MCF 10A (cell line): ENCODE data around the gene MAP7D1. TPM values are rescaled to one million over a fixed set of nuclear protein-coding genes. Genes with fewer than 3 reads are reported as not detected.
A peak's percentile ranks its signal among the peaks of the same experiment; 100 is the strongest.
"Not testable (repeated sequence)": the region's sequence is repeated elsewhere in the genome, so short reads cannot be mapped to it uniquely, and the experiment has no call there.

ENCODE experiments used
- BruUV-seq: library from RNA; stranded (reverse); fragments of 400-500 nt; replicated peaks from 2 replicates; lab custom pipeline; 2021; lab: Mats Ljungman, UMichigan
- CTCF ChIA-PET: fragments of 300-600 bp; sonication (Branson Sonifier 250); formaldehyde crosslinking; extraction: SDS; loops from one replicate; lab custom pipeline; 2021; ENCODE audit warnings: antibody characterized with exemption, inconsistent platforms; lab: Yijun Ruan, JAX
- POLR2A ChIA-PET: fragments of 300-600, 350-650 bp; sonication (Branson Sonifier 250); formaldehyde crosslinking; extraction: SDS; loops from one replicate; lab custom pipeline; 2020; ENCODE audit warnings: antibody characterized with exemption, inconsistent platforms; lab: Yijun Ruan, JAX
- DNase-seq: peaks from one replicate; pipeline ENCODE4 v3.0.0-alpha.2; 2018; ENCODE audit not compliant: unreplicated experiment
- H3K27ac Mint-ChIP-seq: one replicate; pipeline ENCODE4 v1.8.0; 2022; ENCODE audit warnings: mild to moderate bottlenecking, low read depth, mixed read lengths; ENCODE audit not compliant: unreplicated experiment
- H3K27me3 Mint-ChIP-seq: one replicate; pipeline ENCODE4 v1.8.0; 2022; ENCODE audit warnings: mixed read lengths; ENCODE audit not compliant: insufficient read depth, unreplicated experiment
- H3K36me3 Mint-ChIP-seq: one replicate; pipeline ENCODE4 v1.8.0; 2022; ENCODE audit warnings: mild to moderate bottlenecking, moderate library complexity, mixed read lengths; ENCODE audit not compliant: insufficient read depth, unreplicated experiment
- H3K4me1 Mint-ChIP-seq: one replicate; pipeline ENCODE4 v1.8.0; 2022; ENCODE audit warnings: mixed read lengths; ENCODE audit not compliant: insufficient read depth, unreplicated experiment
- H3K4me3 Mint-ChIP-seq: one replicate; pipeline ENCODE4 v1.8.0; 2022; ENCODE audit warnings: mild to moderate bottlenecking, moderate library complexity, mixed read lengths; ENCODE audit not compliant: unreplicated experiment
- H3K9me3 Mint-ChIP-seq: one replicate; pipeline ENCODE4 v1.8.0; 2022; ENCODE audit warnings: mixed read lengths; ENCODE audit not compliant: unreplicated experiment
- intact Hi-C: fragments of 100-400 bp; cut with micrococcal nuclease; formaldehyde crosslinking; loops from 2 replicates; pipeline ENCODE4 v1.14.1; 2022
- total RNA-seq: library from RNA; stranded (reverse); gene quantifications from 2 replicates; pipeline ENCODE4 v1.2.3, GENCODE V29; 2022
- TF ChIP-seq, protein P1 (sequence below): fragments of 200-600 bp; IDR thresholded peaks from one replicate; pipeline ENCODE4 v1.8.0; 2022; ENCODE audit warnings: antibody characterized with exemption, mild to moderate bottlenecking; ENCODE audit not compliant: unreplicated experiment

The MAP7D1 gene
- total RNA-seq, 1 experiment from 2014 or later, result 170 TPM

DNA sequence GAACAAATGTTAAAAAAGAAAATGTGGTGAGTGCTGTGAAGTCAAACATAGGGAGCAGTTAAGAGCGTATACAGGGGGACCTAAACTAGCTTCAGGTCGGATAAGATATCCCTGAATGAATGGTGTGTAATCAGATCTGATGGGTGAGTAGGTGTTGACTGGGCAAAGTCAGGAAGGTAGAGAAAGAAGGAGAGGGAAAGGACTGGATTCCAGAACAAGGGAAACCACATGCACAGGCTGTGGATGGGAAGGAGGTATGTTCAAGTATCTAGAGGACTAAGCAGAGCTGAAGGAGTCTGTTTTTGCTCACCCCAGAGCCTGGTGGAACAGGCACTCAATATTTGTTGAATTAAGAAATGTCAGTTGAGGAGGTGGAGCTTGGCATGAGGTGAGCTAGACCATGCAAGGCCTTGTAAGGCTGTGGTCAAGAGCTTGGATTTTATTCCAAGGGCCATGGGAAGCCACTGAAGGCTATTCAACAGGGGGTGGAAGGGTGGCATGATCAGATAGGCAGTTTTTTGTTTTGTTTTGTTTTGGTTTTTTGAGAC, 27.4 kb downstream of the MAP7D1 start:
- DNase-seq, result no peak
- no TSS peak for BruUV-seq
- H3K4me1 Mint-ChIP-seq, result peaks cover 20% of the 10 kb centered on the region
- TF ChIP-seq, protein P1, sequence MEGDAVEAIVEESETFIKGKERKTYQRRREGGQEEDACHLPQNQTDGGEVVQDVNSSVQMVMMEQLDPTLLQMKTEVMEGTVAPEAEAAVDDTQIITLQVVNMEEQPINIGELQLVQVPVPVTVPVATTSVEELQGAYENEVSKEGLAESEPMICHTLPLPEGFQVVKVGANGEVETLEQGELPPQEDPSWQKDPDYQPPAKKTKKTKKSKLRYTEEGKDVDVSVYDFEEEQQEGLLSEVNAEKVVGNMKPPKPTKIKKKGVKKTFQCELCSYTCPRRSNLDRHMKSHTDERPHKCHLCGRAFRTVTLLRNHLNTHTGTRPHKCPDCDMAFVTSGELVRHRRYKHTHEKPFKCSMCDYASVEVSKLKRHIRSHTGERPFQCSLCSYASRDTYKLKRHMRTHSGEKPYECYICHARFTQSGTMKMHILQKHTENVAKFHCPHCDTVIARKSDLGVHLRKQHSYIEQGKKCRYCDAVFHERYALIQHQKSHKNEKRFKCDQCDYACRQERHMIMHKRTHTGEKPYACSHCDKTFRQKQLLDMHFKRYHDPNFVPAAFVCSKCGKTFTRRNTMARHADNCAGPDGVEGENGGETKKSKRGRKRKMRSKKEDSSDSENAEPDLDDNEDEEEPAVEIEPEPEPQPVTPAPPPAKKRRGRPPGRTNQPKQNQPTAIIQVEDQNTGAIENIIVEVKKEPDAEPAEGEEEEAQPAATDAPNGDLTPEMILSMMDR, result no peak
- intact Hi-C loops, result no loop called here
- no peaks in the 10 kb centered on the region for H3K27me3 Mint-ChIP-seq
- no peaks in the 10 kb centered on the region for H3K9me3 Mint-ChIP-seq
- H3K27ac Mint-ChIP-seq, result peak overlapping the region; percentile 69
- ChIA-PET POLR2A (interaction anchor here (0.7 to 1.3 kb wide), 4 partner anchors 13 to 108 kb away, joined by 3 to 5 read pairs (median 3); partner anchors contain the start of gene THRAP3), CTCF (interaction anchor here (0.6 to 10.2 kb wide), 10 partner anchors 10 to 124 kb away, joined by 3 to 194 read pairs (median 4); partner anchors contain the start of gene TRAPPC3)
- peaks cover 40% of the 10 kb centered on the region for H3K36me3 Mint-ChIP-seq
- H3K4me3 Mint-ChIP-seq, result no peak overlapping the region

DNA sequence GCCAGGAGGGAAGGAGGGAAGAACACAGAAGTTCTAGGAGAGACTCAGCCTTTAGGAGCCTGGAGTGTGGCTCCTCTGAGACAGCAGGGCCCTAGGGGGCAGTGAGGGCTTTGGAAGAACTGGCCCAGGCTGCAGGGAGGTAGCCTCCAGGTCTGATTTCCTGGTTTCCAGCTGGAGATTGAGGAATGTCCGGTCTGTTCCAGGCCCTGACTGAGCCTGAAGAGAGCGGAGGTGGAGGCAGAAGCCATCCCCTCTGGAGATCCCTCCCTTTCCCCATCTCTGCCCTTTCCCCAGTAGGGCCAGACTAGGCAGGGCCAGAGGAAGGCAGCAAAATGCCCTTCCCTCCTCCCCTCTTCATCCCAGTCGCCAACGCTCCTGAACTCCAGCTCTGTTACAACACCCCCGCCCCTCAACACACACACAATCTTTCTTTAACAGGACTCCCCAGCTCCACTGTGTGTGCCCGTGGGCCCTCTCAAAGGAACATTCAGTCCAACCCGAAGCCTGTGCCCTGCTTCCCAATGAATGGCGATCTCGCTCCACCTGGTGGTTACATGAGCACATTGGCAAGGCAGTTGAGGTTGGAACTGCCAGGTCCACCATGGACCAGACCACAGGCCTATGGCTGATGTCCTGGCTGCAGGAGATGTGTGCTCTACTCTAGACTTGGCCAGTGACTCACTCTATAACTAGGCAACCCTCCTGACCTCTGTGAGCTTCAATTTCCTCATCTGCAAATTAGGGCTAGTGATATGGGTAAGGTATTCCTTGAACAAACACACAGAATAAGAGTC, 32.0 kb downstream of the MAP7D1 start:
- Mint-ChIP-seq H3K27me3 (no peaks in the 10 kb centered on the region), H3K4me3 (no peak overlapping the region), H3K27ac (peak overlapping the region; percentile 43), H3K4me1 (peaks cover 15% of the 10 kb centered on the region), H3K9me3 (no peaks in the 10 kb centered on the region), H3K36me3 (peaks cover 6% of the 10 kb centered on the region)
- peak; percentile 91 for DNase-seq
- CTCF ChIA-PET, result interaction anchor here (0.5 to 10.2 kb wide), 56 partner anchors 10 to 1157 kb away, joined by 3 to 194 read pairs (median 5); partner anchors contain the start of genes MAP7D1, SH3D21, THRAP3 and TRAPPC3
- no TSS peak for BruUV-seq
- intact Hi-C loops, result loop anchor here (1.0 to 2.0 kb wide), 6 partner anchors 27 to 233 kb away; partner anchors contain the start of genes THRAP3 and TRAPPC3
- TF ChIP-seq, protein P1, result peak; percentile 85
- POLR2A ChIA-PET, result interaction anchor here (0.9 to 3.9 kb wide), 8 partner anchors 13 to 257 kb away, joined by 4 to 61 read pairs (median 7); partner anchors contain the start of genes AGO3, MAP7D1, THRAP3 and TRAPPC3

DNA sequence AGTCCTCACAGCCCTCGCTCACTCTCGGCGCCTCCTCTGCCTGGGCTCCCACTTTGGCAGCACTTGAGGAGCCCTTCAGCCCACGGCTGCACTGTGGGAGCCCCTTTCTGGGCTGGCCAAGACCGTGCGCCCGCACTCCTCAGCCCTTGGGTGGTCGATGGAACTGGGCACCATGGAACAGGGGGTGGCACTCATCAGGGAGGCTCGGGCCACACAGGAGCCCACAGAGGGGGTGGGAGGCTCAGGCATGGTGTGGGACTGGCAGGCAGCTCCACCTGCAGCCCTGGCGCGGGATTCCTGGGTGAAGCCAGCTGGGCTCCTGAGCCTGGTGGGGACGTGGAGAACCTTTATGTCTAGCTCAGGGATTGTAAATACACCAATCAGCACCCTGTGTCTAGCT, 40.8 kb downstream of the MAP7D1 start:
- H3K9me3 Mint-ChIP-seq, result not testable (repeated sequence)

DNA sequence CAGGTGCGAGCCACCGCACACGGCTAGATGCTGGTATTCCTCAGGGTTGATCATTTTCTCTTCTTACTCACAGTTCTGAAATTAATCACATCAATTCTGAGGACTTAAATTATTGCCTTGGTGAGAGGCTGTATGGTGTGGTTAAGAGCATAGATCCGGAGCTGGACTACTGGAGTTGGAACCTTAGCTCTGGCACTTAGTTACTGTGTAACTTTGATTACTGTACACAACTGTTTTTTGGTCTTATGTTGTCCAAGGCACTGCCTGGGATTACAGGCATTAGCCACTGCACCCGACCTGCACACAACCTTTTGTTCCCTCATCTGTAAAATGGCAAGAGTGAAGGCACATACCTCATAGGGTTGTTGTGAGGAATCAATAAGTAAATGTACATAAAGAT, 42.7 kb downstream of the MAP7D1 start:
- no peak for DNase-seq
- Mint-ChIP-seq H3K36me3 (no peaks in the 10 kb centered on the region), H3K4me3 (no peak overlapping the region), H3K27ac (no peak overlapping the region), H3K9me3 (no peaks in the 10 kb centered on the region), H3K4me1 (peaks cover 17% of the 10 kb centered on the region), H3K27me3 (no peaks in the 10 kb centered on the region)
- intact Hi-C loops, result no loop called here
- ChIA-PET POLR2A (interaction anchor here (1.0 to 3.7 kb wide), 3 partner anchors 26 to 49 kb away, joined by 4 to 31 read pairs (median 11); partner anchors contain the start of genes THRAP3 and TRAPPC3), CTCF (interaction anchor here (0.6 to 3.2 kb wide), 3 partner anchors 10 to 207 kb away, joined by 3 to 13 read pairs (median 3); no protein-coding TSS in a partner anchor)
- no TSS peak for BruUV-seq
- TF ChIP-seq, protein P1, result no peak

More for the DNA sequence above, 40.8 kb downstream of the MAP7D1 start:
- H3K27me3 Mint-ChIP-seq, POLR2A ChIA-PET, H3K4me3 Mint-ChIP-seq, BruUV-seq, DNase-seq, intact Hi-C loops, H3K36me3 Mint-ChIP-seq, H3K27ac Mint-ChIP-seq: not testable (repeated sequence)
- CTCF ChIA-PET, result interaction anchor here (1.0 to 3.2 kb wide), 3 partner anchors 8 to 20 kb away, joined by 3 to 13 read pairs (median 3); no protein-coding TSS in a partner anchor
- peaks cover 12% of the 10 kb centered on the region for H3K4me1 Mint-ChIP-seq
